ENCODE measurements around the gene UNG.

Gene UNG

DNA sequence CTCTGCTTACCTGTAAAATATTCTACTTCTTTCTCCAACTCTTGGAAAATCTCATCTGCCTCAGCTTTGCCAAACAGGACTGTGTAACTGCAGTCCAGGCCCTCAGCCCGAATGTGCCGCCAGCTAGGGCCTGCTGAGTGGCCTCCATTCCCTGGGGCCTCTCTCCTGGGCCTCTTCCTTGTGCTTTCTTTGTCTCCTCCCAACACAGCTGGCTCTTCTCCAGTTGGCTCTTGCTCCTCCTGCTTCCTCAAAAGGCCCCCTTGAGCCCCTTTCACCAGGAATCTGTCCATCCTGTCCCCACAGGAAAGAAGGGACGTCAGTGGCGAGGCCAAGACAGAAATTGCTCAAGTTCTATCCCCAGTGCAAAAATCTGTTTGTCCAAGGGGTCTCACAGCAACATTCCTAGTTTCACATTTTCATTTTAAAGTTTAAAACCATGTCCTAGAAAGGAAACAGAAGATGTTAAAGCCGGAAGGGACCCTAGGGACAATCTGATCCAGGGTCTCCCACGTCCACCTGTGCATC, 4.8 kb upstream of the UNG start:
- no peak for DNase-seq

DNA sequence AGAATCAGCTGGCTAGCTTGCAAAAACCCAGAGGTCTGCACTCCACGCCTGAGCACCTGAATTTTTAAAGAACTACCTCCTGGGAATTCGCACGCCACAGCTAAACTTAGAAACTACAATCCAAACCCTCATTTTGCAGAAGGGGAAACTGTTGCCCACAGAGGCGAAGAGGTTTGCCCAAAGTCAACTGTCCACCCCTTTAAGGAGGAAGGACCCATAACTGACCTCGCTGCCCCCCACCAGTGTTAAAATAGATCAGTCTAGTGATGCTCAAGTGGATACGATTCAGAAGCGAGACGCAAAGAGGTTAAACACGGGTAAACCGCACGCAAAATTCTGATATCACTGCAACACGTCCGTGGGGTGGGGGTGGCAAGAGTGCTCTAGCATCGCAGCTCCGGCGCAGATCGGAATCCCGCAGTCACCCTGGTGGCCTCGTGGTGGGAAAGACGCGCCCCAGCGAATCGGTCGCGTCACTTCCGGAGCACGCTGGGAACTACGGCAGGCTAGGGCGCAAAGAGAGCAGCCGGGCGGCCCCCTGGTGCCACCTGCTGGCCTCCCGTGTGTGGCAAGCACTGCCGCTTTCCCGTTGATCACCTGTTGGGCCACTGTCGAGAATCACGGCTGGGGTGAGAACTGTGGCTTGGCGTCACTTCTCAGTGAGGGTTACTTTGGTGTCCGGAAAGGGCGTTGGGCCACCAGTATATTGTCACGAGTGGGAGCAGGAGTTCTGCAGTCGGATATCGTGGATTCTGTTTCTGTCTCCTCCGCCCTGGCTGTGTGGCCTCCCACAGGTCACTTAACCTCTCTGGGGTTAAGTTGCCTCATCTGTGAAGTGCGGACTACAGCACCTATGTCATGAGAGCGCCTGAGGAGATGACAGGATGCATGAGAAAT, 4.1 kb upstream of the UNG start, which contains the start of gene ALKBH2:
TSS of gene ALKBH2 (minus strand) at position 451 of the 897 bp plus-strand sequence. CDS start 686 bp downstream, outside the sequence.
- DNase-seq, result peak; percentile 95

DNA sequence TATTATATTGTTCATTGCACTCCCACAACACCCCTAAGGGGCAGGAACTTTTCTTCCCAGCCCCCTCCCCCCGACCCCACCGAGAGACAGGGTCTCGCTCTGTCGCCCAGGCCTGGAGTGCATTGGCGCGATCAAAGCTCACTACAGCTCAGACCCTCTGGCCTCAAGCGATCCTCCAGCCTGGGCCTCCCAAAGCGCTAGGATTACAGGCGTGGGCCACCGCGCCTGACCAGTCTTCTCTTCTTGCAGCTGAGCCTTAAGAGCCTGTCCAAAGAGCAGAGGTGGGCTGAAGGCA, 310 bp upstream of the UNG start:
- no peak for DNase-seq

DNA sequence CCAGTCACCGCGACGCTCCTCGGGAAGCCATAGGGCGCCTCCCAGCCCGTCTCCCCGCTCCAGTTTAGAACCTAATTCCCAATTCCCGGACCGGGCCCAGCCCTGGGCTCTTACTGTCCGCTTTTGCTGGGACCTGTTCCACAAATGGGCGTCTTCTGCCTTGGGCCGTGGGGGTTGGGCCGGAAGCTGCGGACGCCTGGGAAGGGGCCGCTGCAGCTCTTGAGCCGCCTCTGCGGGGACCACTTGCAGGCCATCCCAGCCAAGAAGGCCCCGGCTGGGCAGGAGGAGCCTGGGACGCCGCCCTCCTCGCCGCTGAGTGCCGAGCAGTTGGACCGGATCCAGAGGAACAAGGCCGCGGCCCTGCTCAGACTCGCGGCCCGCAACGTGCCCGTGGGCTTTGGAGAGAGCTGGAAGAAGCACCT, 797 bp downstream of the UNG start:
- DNase-seq, result no peak

DNA sequence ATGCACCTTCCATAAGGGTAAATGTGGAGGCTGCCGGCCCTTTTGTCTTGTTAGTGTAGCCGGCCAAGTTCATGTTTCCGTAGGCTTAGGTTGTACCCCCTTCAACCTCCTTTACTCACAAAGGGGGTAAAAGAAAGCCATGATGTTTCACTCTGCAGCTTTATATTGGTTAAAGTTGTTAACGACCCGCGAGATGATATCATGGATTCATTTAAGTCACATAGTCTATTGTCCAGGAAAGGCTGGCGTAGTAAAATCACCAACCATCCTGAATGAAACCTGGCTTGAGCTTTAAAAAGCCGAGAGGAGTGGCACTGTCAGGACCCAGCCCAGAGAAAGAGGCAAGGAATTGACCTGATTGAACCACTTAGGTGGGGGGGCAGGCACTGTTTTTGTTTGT, 1.3 kb downstream of the UNG start:
- DNase-seq, result no peak

DNA sequence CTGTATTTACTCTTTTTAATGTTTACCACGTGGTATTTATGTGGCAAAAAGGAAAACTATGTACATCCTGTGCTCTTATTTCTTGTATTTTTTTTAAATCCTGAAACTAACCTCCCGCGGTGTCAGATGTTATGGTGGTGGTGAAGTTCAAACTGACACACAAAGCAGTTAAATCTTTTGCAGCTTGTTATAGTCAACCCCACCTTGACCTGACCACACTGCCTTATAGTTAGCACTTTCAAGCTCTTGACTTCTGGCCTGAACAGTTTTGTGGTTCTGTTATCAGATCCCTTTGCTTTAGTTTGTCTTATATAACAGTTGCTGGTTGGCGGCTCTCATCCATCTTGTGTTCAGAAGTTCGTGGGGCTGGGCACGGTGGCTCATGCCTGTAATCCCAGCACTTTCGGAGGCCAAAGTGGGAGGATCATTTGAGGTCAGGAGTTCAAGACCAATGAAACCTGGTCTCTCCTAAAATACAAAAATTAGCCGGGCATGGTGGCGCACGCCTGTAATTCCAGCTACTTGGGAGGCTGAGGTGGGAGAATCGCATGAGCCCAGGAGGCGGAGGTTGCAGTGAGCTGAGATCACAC, 2.1 kb downstream of the UNG start:
- DNase-seq, result no peak

DNA sequence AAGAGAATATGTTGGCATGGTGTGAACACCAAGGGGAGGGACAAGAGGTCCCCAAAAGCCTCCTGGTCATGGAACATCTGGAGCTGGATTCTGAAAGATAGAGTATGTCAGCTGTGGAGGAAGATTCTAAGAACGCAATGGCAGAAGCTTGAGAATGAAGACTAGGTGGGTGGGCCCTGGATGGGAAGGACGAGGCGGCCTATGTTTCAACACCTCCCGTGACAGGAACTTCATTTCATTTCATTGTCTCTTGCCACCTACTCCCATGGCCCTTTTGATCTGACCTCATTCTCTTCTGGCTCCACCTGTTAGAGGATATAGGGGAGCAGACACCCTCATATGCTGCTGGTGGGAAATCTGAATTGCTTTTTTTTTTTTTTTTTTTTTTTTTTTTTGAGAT, 3.3 kb downstream of the UNG start:
- no peak for DNase-seq

DNA sequence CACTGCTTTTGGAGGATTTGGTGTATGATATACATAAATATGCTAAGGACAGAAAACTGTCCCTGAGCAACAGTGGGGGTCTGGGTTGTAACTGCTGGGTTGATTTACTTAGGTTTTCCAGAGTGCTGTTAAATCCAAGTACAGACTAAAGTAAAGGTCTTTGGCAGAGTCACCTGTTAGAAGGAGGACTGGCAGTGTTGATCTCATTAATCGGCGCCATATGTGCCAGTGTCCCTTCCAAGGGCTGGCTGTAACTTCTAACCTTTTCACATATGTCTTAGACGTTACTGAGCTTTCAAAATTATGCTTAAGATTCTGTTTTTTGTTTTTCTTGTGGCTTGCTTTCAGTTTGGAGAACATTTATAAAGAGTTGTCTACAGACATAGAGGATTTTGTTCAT, 5.1 kb downstream of the UNG start:
- DNase-seq, result no peak

DNA sequence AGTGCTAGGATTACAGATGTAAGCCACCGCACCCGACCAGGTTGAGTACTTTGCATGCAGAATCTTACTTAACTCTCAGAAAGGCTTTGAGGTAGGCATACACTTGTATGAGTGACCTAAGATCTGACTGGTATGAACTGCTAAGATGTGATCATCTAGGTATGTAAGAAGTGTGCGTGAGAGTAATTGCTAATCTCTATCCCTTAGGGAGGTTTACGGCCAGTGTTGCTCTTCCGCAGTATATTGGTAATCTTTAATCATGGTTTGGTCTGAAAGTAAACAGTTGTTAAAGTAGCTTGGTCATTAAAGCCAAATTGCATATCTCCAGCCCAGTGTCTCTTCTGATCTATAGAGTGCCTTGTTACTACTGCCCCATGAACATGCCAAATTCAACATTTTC, 7.8 kb downstream of the UNG start:
- no peak for DNase-seq

DNA sequence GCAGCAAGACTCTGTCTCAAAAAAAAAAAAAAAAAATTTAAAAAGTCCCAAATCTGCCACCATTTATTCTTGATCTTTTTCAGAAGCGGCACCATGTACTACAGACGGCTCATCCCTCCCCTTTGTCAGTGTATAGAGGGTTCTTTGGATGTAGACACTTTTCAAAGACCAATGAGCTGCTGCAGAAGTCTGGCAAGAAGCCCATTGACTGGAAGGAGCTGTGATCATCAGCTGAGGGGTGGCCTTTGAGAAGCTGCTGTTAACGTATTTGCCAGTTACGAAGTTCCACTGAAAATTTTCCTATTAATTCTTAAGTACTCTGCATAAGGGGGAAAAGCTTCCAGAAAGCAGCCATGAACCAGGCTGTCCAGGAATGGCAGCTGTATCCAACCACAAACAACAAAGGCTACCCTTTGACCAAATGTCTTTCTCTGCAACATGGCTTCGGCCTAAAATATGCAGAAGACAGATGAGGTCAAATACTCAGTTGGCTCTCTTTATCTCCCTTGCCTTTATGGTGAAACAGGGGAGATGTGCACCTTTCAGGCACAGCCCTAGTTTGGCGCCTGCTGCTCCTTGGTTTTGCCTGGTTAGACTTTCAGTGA, 12.5 kb downstream of the UNG start:
- DNase-seq, result no peak

DNA sequence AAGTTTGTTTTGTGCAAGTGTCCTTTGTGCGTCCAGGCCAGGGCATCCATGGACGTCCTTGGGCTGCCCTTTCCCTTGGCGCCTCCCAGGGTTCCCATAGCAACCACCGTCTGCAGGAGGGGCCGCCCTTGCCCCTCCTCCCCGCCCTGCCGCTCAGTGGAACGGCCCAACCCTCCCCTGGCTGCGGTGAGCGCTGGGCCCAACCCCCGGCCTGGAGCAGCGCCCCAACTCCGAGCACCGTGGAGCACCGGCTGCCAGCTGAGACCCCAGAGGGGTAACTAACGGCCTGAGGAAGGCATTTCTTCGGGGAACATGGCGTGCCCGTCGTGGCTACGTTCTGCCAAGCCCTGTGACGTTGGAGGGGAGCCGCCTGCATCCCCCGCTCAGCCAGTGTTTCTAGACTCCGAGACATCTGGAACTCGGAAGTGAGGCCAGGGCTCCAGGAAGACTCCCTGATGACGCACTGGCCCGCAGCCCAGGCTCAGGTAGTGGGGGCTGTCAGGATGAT, 13.6 kb downstream of the UNG start:
- peak; percentile 53 for DNase-seq

DNA sequence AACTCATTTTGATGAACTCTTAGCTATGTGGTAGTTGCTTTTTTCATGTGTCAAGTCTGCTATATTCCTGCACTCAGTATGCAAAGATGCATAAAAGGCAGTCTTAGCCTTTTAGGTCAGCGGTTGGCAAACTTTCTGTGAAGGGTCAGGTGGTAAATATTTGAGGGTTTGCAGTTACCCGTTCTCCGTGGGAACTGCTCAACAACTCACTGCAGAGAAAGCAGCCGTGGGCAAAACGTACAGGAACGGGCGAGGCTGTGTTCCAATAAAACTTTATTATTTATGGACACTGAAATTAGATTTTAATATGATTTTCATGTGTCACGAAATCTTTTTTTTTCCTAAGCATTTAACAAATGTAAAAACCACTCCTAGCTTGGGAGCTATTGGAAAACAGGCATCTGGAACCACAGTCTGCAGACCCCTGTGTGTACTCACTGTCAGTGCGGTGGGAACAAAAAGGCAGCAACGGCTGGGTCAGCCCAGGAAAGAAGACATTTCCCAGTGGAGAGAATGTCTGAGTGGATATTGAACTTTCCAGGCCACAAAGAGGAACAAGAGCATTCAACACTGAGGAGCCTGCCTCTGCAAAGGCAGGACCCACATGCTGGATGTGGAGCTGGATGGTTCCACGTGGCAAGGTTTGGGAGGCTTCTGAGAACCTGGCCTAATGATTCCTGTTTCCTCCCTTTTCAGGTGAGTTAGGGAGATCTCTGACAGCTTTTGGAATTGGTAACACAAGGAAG, 15.5 kb downstream of the UNG start:
- no peak for DNase-seq

DNA sequence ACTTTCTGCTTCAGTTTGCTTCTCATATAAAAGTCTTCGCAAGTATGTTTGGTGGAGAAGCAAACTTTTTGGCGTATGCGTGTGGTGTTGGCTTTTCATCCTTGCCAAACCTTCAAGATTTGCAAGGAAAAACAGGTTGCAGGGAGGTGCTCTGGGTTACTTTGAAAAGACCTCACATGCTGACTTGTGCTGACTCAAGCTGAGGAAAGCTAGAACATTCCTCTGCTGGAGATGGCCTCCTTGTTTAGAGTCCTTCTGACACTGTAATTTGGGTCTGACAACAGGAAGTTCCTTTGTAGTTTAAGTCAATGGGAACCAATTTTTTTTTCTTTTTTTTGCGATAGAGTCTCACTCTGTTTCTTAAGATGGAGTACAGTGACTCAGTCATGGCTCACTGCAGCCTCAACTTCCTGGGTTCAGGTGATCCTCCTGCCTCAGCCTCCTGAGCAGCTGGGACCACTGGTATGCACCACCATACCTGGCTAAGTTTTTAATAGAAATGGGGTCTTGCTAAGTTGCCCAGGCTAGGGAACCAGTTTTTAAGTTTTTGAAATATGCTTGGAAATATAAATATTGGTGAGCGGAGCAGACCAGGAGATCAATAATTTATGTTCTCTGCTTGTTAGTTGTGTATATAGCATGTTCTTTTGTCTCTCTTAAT, 16.4 kb downstream of the UNG start:
- DNase-seq, result no peak

DNA sequence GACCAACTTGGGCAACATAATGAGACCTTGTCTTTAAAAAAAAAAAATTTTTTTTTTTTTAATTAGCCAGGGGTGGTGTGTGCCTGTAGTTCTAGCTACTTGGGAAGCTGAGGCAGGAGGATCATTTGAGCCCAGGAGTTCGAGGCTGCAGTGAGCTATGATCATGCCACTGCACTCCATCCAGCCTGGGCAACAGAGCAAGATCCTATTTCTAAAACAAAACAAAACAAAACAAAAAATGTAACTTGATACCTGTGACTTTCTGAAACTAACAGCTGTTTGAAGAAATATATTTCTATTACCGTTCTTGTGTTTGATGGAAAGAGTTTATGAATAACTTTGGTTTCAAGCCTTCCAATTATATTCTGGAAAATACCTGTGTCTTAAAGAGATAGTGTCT, 17.2 kb downstream of the UNG start:
- no peak for DNase-seq

DNA sequence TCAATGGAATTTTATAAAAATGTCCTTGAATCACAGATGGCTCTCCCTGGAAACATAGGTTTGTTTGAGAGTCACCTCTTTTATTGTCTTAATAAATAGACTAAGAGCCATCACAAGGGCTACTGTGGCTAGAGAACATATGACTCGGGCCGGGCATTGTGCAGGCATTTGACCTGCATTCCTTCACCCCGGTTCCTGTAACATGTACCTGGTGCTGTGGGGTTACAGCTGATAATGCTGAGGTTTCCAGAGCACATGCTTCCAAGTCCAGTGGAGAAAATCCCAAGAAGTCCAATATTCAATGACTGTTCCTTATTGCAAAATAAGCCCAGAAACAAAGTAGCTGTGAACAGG, 18.0 kb downstream of the UNG start:
- DNase-seq, result no peak

DNA sequence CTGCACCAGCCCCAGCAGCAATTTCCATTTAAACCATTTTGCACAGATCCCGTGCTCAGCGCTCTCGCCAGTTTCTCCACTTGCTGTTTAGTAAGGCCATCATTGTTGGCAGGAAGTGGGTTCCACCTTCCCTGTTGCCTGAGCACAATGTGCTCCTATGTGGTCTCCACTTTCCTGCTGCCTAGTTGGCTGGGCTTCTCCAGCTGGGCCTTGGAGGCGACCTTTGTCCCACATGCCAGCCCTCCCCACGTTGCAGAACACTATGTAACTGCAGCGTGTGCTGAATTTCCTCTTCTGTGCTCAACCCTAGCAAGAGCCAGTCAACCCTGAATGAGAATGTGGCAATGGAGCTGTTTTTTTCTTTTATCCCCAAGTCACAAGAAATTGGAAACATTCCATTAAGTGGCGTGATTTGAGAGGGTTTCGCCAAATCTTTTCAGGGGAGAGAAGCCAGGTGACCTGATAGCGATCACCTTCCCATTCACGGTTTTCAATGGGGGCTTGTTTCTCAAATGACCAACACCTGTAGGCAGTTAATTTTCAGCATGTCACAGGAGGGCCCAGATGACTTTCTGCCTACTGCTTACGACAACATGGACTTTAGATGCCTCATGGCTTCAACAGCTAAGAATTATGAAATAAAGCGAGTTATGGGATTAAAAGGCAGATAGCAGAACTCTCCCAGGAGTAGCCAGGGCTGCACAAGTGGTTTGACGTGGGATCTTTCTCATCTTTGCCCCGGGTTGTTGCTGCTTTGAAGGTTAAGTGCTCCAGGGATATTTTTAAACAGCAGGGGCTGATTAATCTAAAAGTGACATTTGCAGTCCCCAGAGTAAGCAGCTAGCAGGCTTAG, 18.6 kb downstream of the UNG start, which contains the start of gene ACACB:
TSS of gene ACACB (plus strand) at position 830 of the 853 bp plus-strand sequence. CDS start 22,819 bp downstream, outside the sequence.
- no peak for DNase-seq

DNA sequence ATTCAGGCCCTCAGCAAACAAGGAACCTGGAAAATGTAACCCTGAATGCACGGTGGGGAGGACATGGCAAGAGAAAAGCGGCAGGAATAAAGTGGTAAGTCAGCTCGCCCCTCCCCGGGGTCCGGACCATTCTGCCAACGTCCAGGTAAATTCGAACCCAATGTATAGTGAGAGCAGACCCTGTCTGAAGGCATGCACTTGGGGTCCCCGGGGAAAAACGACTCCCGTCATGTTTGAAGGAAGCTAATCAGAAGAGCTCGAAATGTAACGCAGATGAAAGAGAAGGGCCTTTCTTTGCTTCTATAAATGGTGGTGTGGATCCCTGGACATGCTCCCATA, 19.2 kb downstream of the UNG start:
- DNase-seq, result no peak

DNA sequence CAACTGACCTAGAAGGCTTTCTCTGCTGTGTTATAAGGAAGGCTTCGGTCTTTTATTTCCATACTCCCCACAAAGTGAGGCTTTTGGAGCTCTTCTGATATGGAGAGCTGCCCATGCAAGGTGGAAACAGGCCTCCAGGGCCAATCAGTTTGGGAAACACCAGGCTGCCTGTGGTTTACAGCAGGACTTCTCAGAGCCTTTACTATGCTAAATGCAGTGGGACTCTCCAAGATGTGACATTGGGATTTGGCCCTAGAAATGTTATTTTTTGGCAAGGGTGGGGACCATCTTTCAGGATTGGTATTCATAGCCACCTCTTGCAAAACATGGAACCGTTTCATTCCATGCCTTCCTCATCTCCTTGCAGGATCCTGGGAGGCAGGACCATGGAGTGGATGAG, 22.7 kb downstream of the UNG start:
- DNase-seq, result no peak

DNA sequence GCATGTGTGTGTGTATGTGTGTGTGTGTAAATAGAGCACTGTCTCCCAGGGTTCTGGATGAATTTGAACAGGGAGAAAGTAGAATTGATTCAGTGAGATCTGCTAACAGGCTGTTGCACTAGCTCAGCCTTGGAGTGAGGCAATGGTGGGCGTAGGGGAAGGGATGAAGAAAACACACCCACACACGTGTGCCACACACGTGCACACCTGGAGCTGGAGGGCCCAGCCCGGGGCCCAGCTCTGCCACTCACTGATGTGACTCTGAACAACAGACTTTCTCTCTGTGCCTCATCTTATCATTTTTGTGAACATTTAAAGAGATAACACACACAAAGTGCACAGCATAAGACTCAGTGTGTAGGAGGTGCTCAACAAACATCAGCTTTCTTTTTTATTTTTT, 23.2 kb downstream of the UNG start:
- DNase-seq, result no peak

DNA sequence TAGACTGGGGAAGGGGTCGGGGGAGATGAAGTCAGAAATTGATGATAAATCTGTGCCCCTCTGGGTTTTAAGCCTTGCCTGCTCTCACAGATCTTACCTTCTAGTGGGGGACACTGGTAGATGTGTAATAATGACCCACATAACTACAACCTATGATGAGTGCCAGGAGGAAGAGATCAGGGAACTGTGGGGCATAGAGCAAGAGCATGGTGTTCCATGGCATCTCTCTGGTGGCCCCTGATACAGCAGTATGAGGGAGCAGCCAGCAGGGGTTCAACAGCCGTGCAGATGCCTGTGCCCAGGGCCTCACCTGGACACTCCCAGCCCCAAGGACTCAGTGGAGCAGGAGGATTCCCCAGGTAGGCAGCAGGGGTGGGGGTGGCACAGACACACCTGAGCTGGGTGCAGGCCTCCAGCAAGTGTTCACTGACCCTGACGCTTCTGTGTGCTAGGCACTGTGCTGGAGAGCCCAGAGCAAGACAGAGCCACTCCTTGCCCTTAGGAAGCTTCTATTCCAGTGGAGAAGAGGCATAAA, 24.0 kb downstream of the UNG start:
- DNase-seq, result no peak
